Naive thymus-derived CD4-positive, alpha-beta T cell (primary cell): ENCODE data around the gene MTHFD2. TPM values are rescaled to one million over a fixed set of nuclear protein-coding genes. Genes with fewer than 3 reads are reported as not detected.
"Not testable (repeated sequence)": the region's sequence is repeated elsewhere in the genome, so short reads cannot be mapped to it uniquely, and the experiment has no call there.

Source experiments
- ATAC-seq: fragments of 150-1000 bp; cut with Tn5 transposase; 2 replicates; pipeline ENCODE4 v1.10.0; 2021; ENCODE audit warnings: mild to moderate bottlenecking, moderate library complexity
- CTCF ChIA-PET: fragments of 350-600 bp; sonication (Branson Sonifier 250); formaldehyde crosslinking; loops from one replicate; lab custom pipeline; 2021; ENCODE audit warnings: antibody characterized with exemption; lab: Charles Lee
- POLR2A ChIA-PET: fragments of 350-600 bp; sonication (Branson Sonifier 250); formaldehyde crosslinking; loops from one replicate; lab custom pipeline; 2021; ENCODE audit warnings: antibody characterized with exemption, inconsistent platforms; lab: Charles Lee
- DNase-seq, 9 donors: peaks; one replicate each; pipeline versions ENCODE4 v3.0.0 to v3.0.0-alpha.2; 2020 to 2022; ENCODE audit warnings: mixed read lengths in 1 of 9
- H3K27ac ChIP-seq: one replicate; pipeline ENCODE4 v1.7.0; 2013; ENCODE audit warnings: mild to moderate bottlenecking, low read depth, low read length, moderate library complexity
- H3K27me3 ChIP-seq, 2 donors: one replicate each; pipeline ENCODE4 v1.7.0; 2013; ENCODE audit warnings: low read length in 2 of 2, mild to moderate bottlenecking in 2 of 2, moderate library complexity in 2 of 2; ENCODE audit not compliant: control insufficient read depth in 2 of 2, insufficient read depth in 2 of 2
- H3K36me3 ChIP-seq, 3 experiments: 1 replicate in 2 of 3; 2 replicates in 1 of 3; pipeline ENCODE4 v1.7.0; 2013; ENCODE audit warnings: low read length in 3 of 3, mild to moderate bottlenecking in 3 of 3, moderate library complexity in 1 of 3; ENCODE audit not compliant: insufficient read depth in 3 of 3, control insufficient read depth in 2 of 3
- H3K4me1 ChIP-seq, 2 donors: one replicate each; pipeline ENCODE4 v1.7.0; 2013; ENCODE audit warnings: low read length in 2 of 2, mild to moderate bottlenecking in 2 of 2, moderate library complexity in 1 of 2; ENCODE audit not compliant: control insufficient read depth in 2 of 2, insufficient read depth in 2 of 2
- H3K4me3 ChIP-seq: 2 replicates; pipeline ENCODE4 v1.7.0; 2013; ENCODE audit warnings: mild to moderate bottlenecking, low read length
- H3K9me3 ChIP-seq, 3 experiments: 1 replicate in 2 of 3; 2 replicates in 1 of 3; pipeline ENCODE4 v1.7.0; 2013; ENCODE audit warnings: low read length in 3 of 3; ENCODE audit not compliant: control insufficient read depth in 2 of 3
- H3K27ac Mint-ChIP-seq, 9 donors: one replicate each; pipeline ENCODE4 v1.8.0; 2020 to 2022; ENCODE audit warnings: mixed read lengths in 9 of 9, mild to moderate bottlenecking in 8 of 9, moderate library complexity in 5 of 9, inconsistent platforms in 2 of 9
- H3K27me3 Mint-ChIP-seq, 5 donors: one replicate each; pipeline ENCODE4 v1.8.0; 2021 to 2022; ENCODE audit warnings: mixed read lengths in 5 of 5, mild to moderate bottlenecking in 1 of 5
- H3K36me3 Mint-ChIP-seq, 5 donors: one replicate each; pipeline ENCODE4 v1.8.0; 2020 to 2022; ENCODE audit warnings: mixed read lengths in 5 of 5, mild to moderate bottlenecking in 3 of 5, inconsistent platforms in 1 of 5
- H3K4me1 Mint-ChIP-seq, 7 donors: one replicate each; pipeline ENCODE4 v1.8.0; 2020 to 2022; ENCODE audit warnings: mixed read lengths in 7 of 7, mild to moderate bottlenecking in 3 of 7, inconsistent platforms in 1 of 7
- H3K4me3 Mint-ChIP-seq, 10 donors: one replicate each; pipeline ENCODE4 v1.8.0; 2020 to 2022; ENCODE audit warnings: mild to moderate bottlenecking in 10 of 10, mixed read lengths in 10 of 10, moderate library complexity in 6 of 10, inconsistent platforms in 2 of 10
- H3K9me3 Mint-ChIP-seq, 11 donors: one replicate each; pipeline ENCODE4 v1.8.0; 2020 to 2022; ENCODE audit warnings: mixed read lengths in 11 of 11, mild to moderate bottlenecking in 4 of 11, inconsistent platforms in 1 of 11, moderate library complexity in 1 of 11
- intact Hi-C, 2 donors: fragments of 100-400 bp; cut with micrococcal nuclease; formaldehyde crosslinking; loops; one replicate each; pipeline ENCODE4 v1.15.1; 2023
- polyA plus RNA-seq, 2 donors: library from polyadenylated mRNA; unstranded; fragments of 300-500 nt; fragmentation: Illumina TruSeq; gene quantifications; one replicate each; pipeline ENCODE4 v1.2.3, GENCODE V29; 2021
- total RNA-seq, 6 experiments: library from RNA in 5 of 6; stranded (reverse) in 5 of 6; gene quantifications; 1 replicate in 5 of 6; 2 replicates in 1 of 6; pipeline ENCODE4 v1.2.3 and lab custom pipeline; 2021 to 2026

Gene MTHFD2
- total and polyA plus RNA-seq, 7 experiments from 2014 or later: 6.8 to 186 (median 17.1) TPM

- H3K4me1 ChIP-seq: peaks cover 22 to 32% of the 10 kb centered on the region in 2 donors
- POLR2A ChIA-PET: interaction anchor here (0.8 to 3.3 kb wide), 5 partner anchors 9 to 42 kb away, joined by 3 to 29 read pairs (median 3); partner anchors contain the start of gene MOB1A
Observed at GRCh38 chr2:74206180-74206688, 7.8 kb downstream of the MTHFD2 start.

GRCh38 chr2:74212702-74213410 lies 14.4 kb downstream of the MTHFD2 start:
- H3K27me3 Mint-ChIP-seq: no peaks in the 10 kb centered on the region
- peaks cover 0 to 25% (median 0%) of the 10 kb centered on the region in 7 donors for H3K4me1 Mint-ChIP-seq
- Histone ChIP-seq H3K27me3 (no peaks in the 10 kb centered on the region), H3K36me3 (peaks cover 11 to 45% (median 14%) of the 10 kb centered on the region in 3 experiments), H3K4me1 (peaks cover 0 to 2% of the 10 kb centered on the region in 2 donors), H3K27ac (no peak overlapping the region), H3K4me3 (no peak overlapping the region), H3K9me3 (no peaks in the 10 kb centered on the region)
- H3K36me3 Mint-ChIP-seq: peaks cover 3 to 27% (median 16%) of the 10 kb centered on the region in 5 donors
- intact Hi-C loops: no loop called here
- no peak for DNase-seq
- ATAC-seq: no peak
- no peak overlapping the region for H3K4me3 Mint-ChIP-seq
- H3K27ac Mint-ChIP-seq: no peak overlapping the region
- no peaks in the 10 kb centered on the region for H3K9me3 Mint-ChIP-seq
- ChIA-PET POLR2A (interaction anchor here (1.3 kb wide), 1 partner anchor 8 kb away, joined by 3 read pairs; no protein-coding TSS in a partner anchor), CTCF (no interaction called here)

More at GRCh38 chr2:74206180-74206688, 7.8 kb downstream of the MTHFD2 start:
- peak overlapping the region; percentile 63 for H3K27ac ChIP-seq
- H3K36me3 Mint-ChIP-seq: peaks cover 0 to 46% (median 10%) of the 10 kb centered on the region in 5 donors
- H3K4me3 Mint-ChIP-seq: peak overlapping the region; percentile 72 to 90 (median 82)
- no peaks in the 10 kb centered on the region for H3K9me3 Mint-ChIP-seq
- peaks cover 23 to 79% (median 38%) of the 10 kb centered on the region in 7 donors for H3K4me1 Mint-ChIP-seq
- peak; percentile 87 for ATAC-seq
- no peaks in the 10 kb centered on the region for H3K27me3 Mint-ChIP-seq
- H3K36me3 ChIP-seq: peaks cover 0 to 24% (median 14%) of the 10 kb centered on the region in 3 experiments
- intact Hi-C loops: loop anchor here in 1 of 2 donors (1.0 to 5.0 kb wide), 3 partner anchors 8 to 39 kb away; partner anchors contain the start of gene MTHFD2
- no peaks in the 10 kb centered on the region for H3K27me3 ChIP-seq
- H3K27ac Mint-ChIP-seq: peak overlapping the region; percentile 91 to 98 (median 94)
- CTCF ChIA-PET: interaction anchor here (0.9 to 1.9 kb wide), 4 partner anchors 10 to 58 kb away, joined by 3 to 4 read pairs (median 3); partner anchors contain the start of gene MOB1A
- no peaks in the 10 kb centered on the region for H3K9me3 ChIP-seq
- H3K4me3 ChIP-seq: peak overlapping the region; percentile 53
- peak in 8 of 9 donors; percentile 20 to 54 (median 38) for DNase-seq

- peaks cover 3 to 19% (median 11%) of the 10 kb centered on the region in 5 donors for H3K36me3 Mint-ChIP-seq
- H3K9me3 Mint-ChIP-seq, H3K27ac Mint-ChIP-seq, ATAC-seq, H3K4me3 ChIP-seq, H3K9me3 ChIP-seq, H3K27me3 ChIP-seq, DNase-seq, intact Hi-C loops, H3K4me1 ChIP-seq, H3K27me3 Mint-ChIP-seq, H3K27ac ChIP-seq, H3K4me3 Mint-ChIP-seq: not testable (repeated sequence)
- ChIA-PET CTCF (interaction anchor here (1.3 kb wide), 2 partner anchors 10 to 34 kb away, joined by 4 read pairs; no protein-coding TSS in a partner anchor), POLR2A (interaction anchor here (1.3 kb wide), 1 partner anchor 10 kb away, joined by 3 read pairs; no protein-coding TSS in a partner anchor)
- H3K36me3 ChIP-seq: peaks cover 0 to 25% (median 11%) of the 10 kb centered on the region in 3 experiments
- peaks cover 0 to 10% (median 0%) of the 10 kb centered on the region in 7 donors for H3K4me1 Mint-ChIP-seq
Observed at GRCh38 chr2:74215771-74216170, 17.4 kb downstream of the MTHFD2 start.

GRCh38 chr2:74216642-74217041 lies 18.2 kb downstream of the MTHFD2 start:
- Mint-ChIP-seq H3K27me3 (no peaks in the 10 kb centered on the region), H3K4me3 (no peak overlapping the region), H3K4me1 (peaks cover 0 to 5% (median 0%) of the 10 kb centered on the region in 7 donors), H3K36me3 (peaks cover under 1 to 13% (median 5%) of the 10 kb centered on the region in 5 donors), H3K27ac (peak overlapping the region in 3 of 9 donors; percentile 30 to 59 (median 48)), H3K9me3 (no peaks in the 10 kb centered on the region)
- ChIA-PET CTCF (interaction anchor here (1.3 kb wide), 1 partner anchor 11 kb away, joined by 4 read pairs; no protein-coding TSS in a partner anchor), POLR2A (interaction anchor here (1.3 kb wide), 1 partner anchor 10 kb away, joined by 3 read pairs; no protein-coding TSS in a partner anchor)
- intact Hi-C loops: no loop called here
- DNase-seq (no peak), ATAC-seq (no peak)
- Histone ChIP-seq H3K36me3 (peaks cover 0 to 30% (median 11%) of the 10 kb centered on the region in 3 experiments), H3K27me3 (no peaks in the 10 kb centered on the region), H3K27ac (no peak overlapping the region), H3K4me1 (no peaks in the 10 kb centered on the region), H3K4me3 (no peak overlapping the region), H3K9me3 (no peaks in the 10 kb centered on the region)

- H3K36me3 Mint-ChIP-seq: peaks cover 0 to 17% (median 9%) of the 10 kb centered on the region in 5 donors
- H3K27ac Mint-ChIP-seq: peak overlapping the region in 3 of 9 donors; percentile 51 to 73 (median 68)
- no peaks in the 10 kb centered on the region for H3K9me3 Mint-ChIP-seq
- H3K4me1 ChIP-seq: no peaks in the 10 kb centered on the region
- DNase-seq (no peak), ATAC-seq (no peak)
- peaks cover 0 to 11% (median 0%) of the 10 kb centered on the region in 7 donors for H3K4me1 Mint-ChIP-seq
- H3K27me3 Mint-ChIP-seq: no peaks in the 10 kb centered on the region
- H3K4me3 ChIP-seq: no peak overlapping the region
- no peak overlapping the region for H3K27ac ChIP-seq
- CTCF ChIA-PET: no interaction called here
- intact Hi-C loops: no loop called here
- POLR2A ChIA-PET: interaction anchor here (0.7 kb wide), 1 partner anchor 350 kb away, joined by 5 read pairs; no protein-coding TSS in a partner anchor
- H3K27me3 ChIP-seq: no peaks in the 10 kb centered on the region
- H3K4me3 Mint-ChIP-seq: no peak overlapping the region
- peaks cover 0 to 10% (median 0%) of the 10 kb centered on the region in 3 experiments for H3K36me3 ChIP-seq
- no peaks in the 10 kb centered on the region for H3K9me3 ChIP-seq
Observed at GRCh38 chr2:74219846-74220486, 21.6 kb downstream of the MTHFD2 start.

GRCh38 chr2:74221091-74221490 lies 22.7 kb downstream of the MTHFD2 start:
- no peak overlapping the region for H3K4me3 ChIP-seq
- peaks cover 0 to 11% (median 0%) of the 10 kb centered on the region in 7 donors for H3K4me1 Mint-ChIP-seq
- ATAC-seq (no peak), DNase-seq (no peak)
- no peak overlapping the region for H3K4me3 Mint-ChIP-seq
- H3K36me3 ChIP-seq: peaks cover 0 to 10% (median 0%) of the 10 kb centered on the region in 3 experiments
- peaks cover 0 to 17% (median 9%) of the 10 kb centered on the region in 5 donors for H3K36me3 Mint-ChIP-seq
- ChIA-PET POLR2A (no interaction called here), CTCF (no interaction called here)
- H3K27me3 Mint-ChIP-seq: no peaks in the 10 kb centered on the region
- no peaks in the 10 kb centered on the region for H3K9me3 ChIP-seq
- intact Hi-C loops: no loop called here
- H3K27me3 ChIP-seq: no peaks in the 10 kb centered on the region
- no peaks in the 10 kb centered on the region for H3K4me1 ChIP-seq
- no peak overlapping the region for H3K27ac Mint-ChIP-seq
- H3K27ac ChIP-seq: no peak overlapping the region
- no peaks in the 10 kb centered on the region for H3K9me3 Mint-ChIP-seq
